Thyroid gland (tissue), 4 donors: ENCODE results near the gene RPL12. TPM values are rescaled to one million over a fixed set of nuclear protein-coding genes. Genes with fewer than 3 reads are reported as not detected.

Source experiments
- DNase-seq, 2 donors: peaks; one replicate each; pipeline ENCODE4 v3.0.0-alpha.2; 2019
- H3K27ac ChIP-seq, 3 donors: fragments of 200-600 bp; sonication (generic); 1 replicate in 2 of 3; 2 replicates in 1 of 3; pipeline ENCODE4 v1.5.1; 2016 to 2019; ENCODE audit warnings: mild to moderate bottlenecking in 1 of 3, moderate library complexity in 1 of 3
- H3K27me3 ChIP-seq: fragments of 200-600 bp; sonication (generic); one replicate; pipeline ENCODE4 v1.5.1; 2019
- H3K36me3 ChIP-seq, 2 donors: fragments of 200-600 bp; sonication (generic); one replicate each; pipeline ENCODE4 v1.5.1; 2016 to 2019
- H3K4me1 ChIP-seq, 2 donors: fragments of 200-600 bp; sonication (generic); one replicate each; pipeline ENCODE4 v1.5.1; 2017 to 2019
- H3K4me3 ChIP-seq, 3 donors: fragments of 200-600 bp; sonication (generic); replicated peaks in 1 of 3; 1 replicate in 2 of 3; 2 replicates in 1 of 3; pipeline ENCODE4 v1.5.1; 2016; ENCODE audit warnings: mild to moderate bottlenecking in 1 of 3
- H3K9me3 ChIP-seq: fragments of 200-600 bp; sonication (generic); one replicate; pipeline ENCODE4 v1.5.1; 2017
- POLR2A ChIP-seq, 2 donors: fragments of 450-650 bp; IDR thresholded peaks; one replicate each; pipeline ENCODE4 v1.6.1; 2017; ENCODE audit warnings: antibody characterized with exemption in 2 of 2, mild to moderate bottlenecking in 2 of 2, moderate library complexity in 1 of 2
- WGBS, 2 donors: methylation state at CpG; one replicate each; pipeline ENCODE4 v1.1.5; 2017; 5-methylcytosine and 5-hydroxymethylcytosine counted together
- intact Hi-C: fragments of 100-400 bp; cut with DNase I; formaldehyde crosslinking; loops from one replicate; pipeline ENCODE4 v1.15.1; 2023
- total RNA-seq, 4 donors: library from RNA; depleted of rRNA; stranded (reverse); fragments of >200 nt; gene quantifications; one replicate each; pipeline ENCODE4 v1.2.3, GENCODE V29; 2016
- TF ChIP-seq, protein P1 (sequence below), 6 experiments: fragments of 200-600 bp in 3 of 6; fragments of 450-650 bp in 3 of 6; sonication (generic) in 3 of 6; IDR thresholded peaks; one replicate each; pipeline ENCODE4 v1.5.1; 2016 to 2019; ENCODE audit warnings: antibody characterized with exemption in 6 of 6, mild to moderate bottlenecking in 2 of 6, inconsistent platforms in 1 of 6, moderate library complexity in 1 of 6

Gene RPL12
- total RNA-seq, 4 donors from 2014 or later = 1,286 to 2,844 (median 1,849) TPM

- TF ChIP-seq, protein P1, sequence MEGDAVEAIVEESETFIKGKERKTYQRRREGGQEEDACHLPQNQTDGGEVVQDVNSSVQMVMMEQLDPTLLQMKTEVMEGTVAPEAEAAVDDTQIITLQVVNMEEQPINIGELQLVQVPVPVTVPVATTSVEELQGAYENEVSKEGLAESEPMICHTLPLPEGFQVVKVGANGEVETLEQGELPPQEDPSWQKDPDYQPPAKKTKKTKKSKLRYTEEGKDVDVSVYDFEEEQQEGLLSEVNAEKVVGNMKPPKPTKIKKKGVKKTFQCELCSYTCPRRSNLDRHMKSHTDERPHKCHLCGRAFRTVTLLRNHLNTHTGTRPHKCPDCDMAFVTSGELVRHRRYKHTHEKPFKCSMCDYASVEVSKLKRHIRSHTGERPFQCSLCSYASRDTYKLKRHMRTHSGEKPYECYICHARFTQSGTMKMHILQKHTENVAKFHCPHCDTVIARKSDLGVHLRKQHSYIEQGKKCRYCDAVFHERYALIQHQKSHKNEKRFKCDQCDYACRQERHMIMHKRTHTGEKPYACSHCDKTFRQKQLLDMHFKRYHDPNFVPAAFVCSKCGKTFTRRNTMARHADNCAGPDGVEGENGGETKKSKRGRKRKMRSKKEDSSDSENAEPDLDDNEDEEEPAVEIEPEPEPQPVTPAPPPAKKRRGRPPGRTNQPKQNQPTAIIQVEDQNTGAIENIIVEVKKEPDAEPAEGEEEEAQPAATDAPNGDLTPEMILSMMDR (IDR thresholded peaks at IDR 0.05) = no peak
- no peak for TF ChIP-seq POLR2A (IDR thresholded peaks at IDR 0.05)
- peaks cover 27 to 28% of the 10 kb centered on the region in 2 donors for H3K36me3 ChIP-seq
- WGBS, 2 donors = 88 to 91% methylated on average over 7 of the region's 7 CpGs
Observed at GRCh38 chr9:127463911-127464310, 12.7 kb upstream of the RPL12 start.

GRCh38 chr9:127463382-127463781, 12.2 kb upstream of the RPL12 start:
- DNase-seq = no peak
- Histone ChIP-seq H3K4me3 (no peak overlapping the region), H3K36me3 (peaks cover 27 to 28% of the 10 kb centered on the region in 2 donors), H3K27me3 (no peaks in the 10 kb centered on the region), H3K4me1 (peaks cover 0 to 8% of the 10 kb centered on the region in 2 donors), H3K9me3 (no peaks in the 10 kb centered on the region), H3K27ac (no peak overlapping the region)
- WGBS, 2 donors = 81 to 88% methylated on average over 3 of the region's 3 CpGs
- TF ChIP-seq, protein P1 (IDR thresholded peaks at IDR 0.05) = no peak
- TF ChIP-seq POLR2A (IDR thresholded peaks at IDR 0.05) = no peak
- intact Hi-C loops = no loop called here

More at GRCh38 chr9:127463911-127464310, 12.7 kb upstream of the RPL12 start:
- DNase-seq = no peak
- H3K27ac ChIP-seq = no peak overlapping the region
- intact Hi-C loops = no loop called here
- H3K4me3 ChIP-seq = no peak overlapping the region
- no peaks in the 10 kb centered on the region for H3K9me3 ChIP-seq
- H3K4me1 ChIP-seq = peaks cover 0 to 4% of the 10 kb centered on the region in 2 donors
- H3K27me3 ChIP-seq = no peaks in the 10 kb centered on the region

GRCh38 chr9:127458921-127459320, 7.7 kb upstream of the RPL12 start:
- Histone ChIP-seq H3K36me3 (peaks cover 25 to 27% of the 10 kb centered on the region in 2 donors), H3K27ac (peak overlapping the region; percentile 29 to 73 (median 49)), H3K4me1 (peaks cover 0 to 8% of the 10 kb centered on the region in 2 donors), H3K27me3 (no peaks in the 10 kb centered on the region), H3K4me3 (no peak overlapping the region), H3K9me3 (no peaks in the 10 kb centered on the region)
- WGBS, 2 donors = 25 to 46% methylated on average over 9 of the region's 9 CpGs
- TF ChIP-seq POLR2A (IDR thresholded peaks at IDR 0.05) = no peak
- TF ChIP-seq, protein P1 (IDR thresholded peaks at IDR 0.05) = no peak
- intact Hi-C loops = no loop called here
- DNase-seq = peak; percentile 90 to 93

- Histone ChIP-seq H3K36me3 (peaks cover 13 to 25% of the 10 kb centered on the region in 2 donors), H3K27ac (no peak overlapping the region), H3K4me1 (peaks cover 5 to 16% of the 10 kb centered on the region in 2 donors), H3K27me3 (no peaks in the 10 kb centered on the region), H3K4me3 (no peak overlapping the region), H3K9me3 (no peaks in the 10 kb centered on the region)
- no peak for TF ChIP-seq POLR2A (IDR thresholded peaks at IDR 0.05)
- TF ChIP-seq, protein P1 (IDR thresholded peaks at IDR 0.05) = no peak
- WGBS, 2 donors = 84 to 92% methylated on average over 17 of the region's 17 CpGs
- intact Hi-C loops = no loop called here
- no peak for DNase-seq
Observed at GRCh38 chr9:127457191-127457878, 6.1 kb upstream of the RPL12 start.

GRCh38 chr9:127455324-127455992, 4.3 kb upstream of the RPL12 start:
- no peak overlapping the region for H3K27ac ChIP-seq
- no peaks in the 10 kb centered on the region for H3K9me3 ChIP-seq
- no peak for TF ChIP-seq POLR2A (IDR thresholded peaks at IDR 0.05)
- TF ChIP-seq, protein P1 (IDR thresholded peaks at IDR 0.05) = peak in 1 of 6 experiments; percentile 18
- no peak overlapping the region for H3K4me3 ChIP-seq
- WGBS, 2 donors = 71 to 75% methylated on average over 6 of the region's 6 CpGs
- peaks cover 0 to 10% of the 10 kb centered on the region in 2 donors for H3K36me3 ChIP-seq
- H3K4me1 ChIP-seq = peaks cover 13 to 19% of the 10 kb centered on the region in 2 donors
- intact Hi-C loops = no loop called here
- H3K27me3 ChIP-seq = no peaks in the 10 kb centered on the region
- DNase-seq = no peak
